ENCODE results near the gene STARD3. TPM values are rescaled to one million over a fixed set of nuclear protein-coding genes. Genes with fewer than 3 reads are reported as not detected.

Gene STARD3
- polyA plus RNA-seq, 2 of the 4 experiments (the other 2 are of a cell fraction), result 54.6 to 56.0 TPM

DNA sequence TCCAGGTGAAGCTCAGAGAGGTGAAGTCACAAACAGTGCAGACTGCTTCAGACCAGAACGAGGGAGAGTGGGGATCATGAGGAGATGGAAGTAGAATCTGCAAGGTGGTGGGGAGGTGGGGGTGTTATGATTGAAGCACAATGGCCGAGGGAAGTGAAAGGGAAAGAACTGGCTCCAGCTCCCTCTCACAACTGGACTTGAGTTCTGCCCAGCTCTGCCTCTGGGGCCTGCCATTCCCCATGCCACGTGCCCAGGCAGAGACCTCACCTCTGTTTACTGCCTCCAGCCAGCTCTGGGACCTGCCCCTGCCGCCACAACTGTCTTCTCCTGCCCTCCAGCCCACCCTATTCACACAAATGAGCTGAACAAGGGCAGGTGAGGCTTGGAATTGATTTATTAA, 33.8 kb downstream of the STARD3 start (continued):
- TF ChIP-seq ESRRA (IDR thresholded peaks at IDR 0.05; ENCODE audit: borderline replicate concordance, low read length), result no peak

DNA sequence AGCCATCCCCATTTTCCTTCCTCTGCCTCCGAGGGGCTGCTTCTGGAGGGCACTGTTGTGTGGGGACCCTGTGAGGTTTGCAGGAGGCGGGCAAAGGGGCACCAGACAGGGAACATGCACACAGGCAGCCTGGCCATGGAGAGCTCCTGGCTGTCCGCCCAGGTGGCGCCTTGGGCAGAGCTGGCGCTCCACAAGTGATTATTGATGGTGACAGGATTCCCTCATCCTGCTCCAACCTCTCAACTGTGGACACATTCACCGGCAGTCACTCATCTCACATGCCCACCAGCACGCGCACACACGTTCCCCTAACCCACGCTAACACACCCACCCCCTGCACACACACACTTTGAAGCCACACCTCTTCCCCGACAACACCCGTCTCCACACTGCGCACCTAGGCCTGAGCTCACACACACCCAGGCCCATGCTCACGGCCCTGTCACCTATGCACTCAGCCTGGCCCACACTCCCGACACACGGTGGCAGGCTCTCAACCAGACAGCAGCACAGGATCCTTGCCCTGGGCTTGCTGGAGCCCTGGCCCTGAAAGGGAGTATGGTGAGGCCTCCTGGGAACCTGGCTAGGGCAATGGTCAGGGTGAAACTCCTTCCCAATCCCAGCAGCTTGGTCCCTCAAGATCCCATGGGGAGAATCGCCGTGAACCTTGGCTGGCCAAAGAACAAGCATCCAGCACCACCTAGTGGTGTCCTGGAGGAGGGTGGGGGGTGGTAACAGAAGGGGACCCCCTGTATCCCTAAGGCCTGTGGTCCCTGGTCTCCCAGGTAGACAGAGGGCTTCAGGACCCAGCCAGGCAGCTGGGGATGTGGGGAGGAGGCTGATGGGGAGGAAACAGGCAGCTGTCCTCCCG, 34.9 kb downstream of the STARD3 start:
- Histone ChIP-seq H3K4me3 (no peak overlapping the region), H3K9me3 (no peaks in the 10 kb centered on the region), H3K4me1 (peaks cover 26% of the 10 kb centered on the region), H3K27ac (no peak overlapping the region), H3K4me2 (no peak overlapping the region)
- 80% methylated on average over 17 of the region's 19 CpGs for WGBS (ENCODE audit: missing lambda C conversion rate)
- POLR2A ChIA-PET, result interaction anchor here (1.0 kb wide), 1 partner anchor 16 kb away, joined by 3 read pairs; the partner anchor contains the start of gene PGAP3
- no peak for FAIRE-seq
- DNase-seq (ENCODE audit: low read depth in 1 of 2, low spot score in 1 of 2), result peak; percentile 61 to 82
- ATAC-seq, result peak; percentile 17 to 69; a peak in 4 of 6 replicates
- CTCF ChIA-PET, result interaction anchor here (0.6 to 50.7 kb wide), 17 partner anchors 10 to 124 kb away, joined by 3 to 1391 read pairs (median 6); partner anchors contain the start of genes ERBB2, MIEN1, PGAP3 and PPP1R1B
- TF ChIP-seq SMC3 (IDR thresholded peaks at IDR 0.05) (peak; percentile 51; the same call in 1 of the 3 replicates), MAZ (IDR thresholded peaks at IDR 0.05; ENCODE audit: borderline replicate concordance, low read depth, low read length) (0 out of 2 replicates have a peak, but pooled peaks have one; percentile 44), RAD21 (conservative IDR thresholded peaks at IDR 0.05 in 1 of 2, IDR thresholded peaks at IDR 0.05 in 1 of 2) (peak; percentile 61 to 78)
- TF ChIP-seq, protein P1, sequence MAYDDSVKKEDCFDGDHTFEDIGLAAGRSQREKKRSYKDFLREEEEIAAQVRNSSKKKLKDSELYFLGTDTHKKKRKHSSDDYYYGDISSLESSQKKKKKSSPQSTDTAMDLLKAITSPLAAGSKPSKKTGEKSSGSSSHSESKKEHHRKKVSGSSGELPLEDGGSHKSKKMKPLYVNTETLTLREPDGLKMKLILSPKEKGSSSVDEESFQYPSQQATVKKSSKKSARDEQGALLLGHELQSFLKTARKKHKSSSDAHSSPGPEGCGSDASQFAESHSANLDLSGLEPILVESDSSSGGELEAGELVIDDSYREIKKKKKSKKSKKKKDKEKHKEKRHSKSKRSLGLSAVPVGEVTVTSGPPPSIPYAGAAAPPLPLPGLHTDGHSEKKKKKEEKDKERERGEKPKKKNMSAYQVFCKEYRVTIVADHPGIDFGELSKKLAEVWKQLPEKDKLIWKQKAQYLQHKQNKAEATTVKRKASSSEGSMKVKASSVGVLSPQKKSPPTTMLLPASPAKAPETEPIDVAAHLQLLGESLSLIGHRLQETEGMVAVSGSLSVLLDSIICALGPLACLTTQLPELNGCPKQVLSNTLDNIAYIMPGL (CRISPR knock-in tag; IDR thresholded peaks at IDR 0.05; ENCODE audit: borderline replicate concordance), result no peak
- TF ChIP-seq, protein P2, sequence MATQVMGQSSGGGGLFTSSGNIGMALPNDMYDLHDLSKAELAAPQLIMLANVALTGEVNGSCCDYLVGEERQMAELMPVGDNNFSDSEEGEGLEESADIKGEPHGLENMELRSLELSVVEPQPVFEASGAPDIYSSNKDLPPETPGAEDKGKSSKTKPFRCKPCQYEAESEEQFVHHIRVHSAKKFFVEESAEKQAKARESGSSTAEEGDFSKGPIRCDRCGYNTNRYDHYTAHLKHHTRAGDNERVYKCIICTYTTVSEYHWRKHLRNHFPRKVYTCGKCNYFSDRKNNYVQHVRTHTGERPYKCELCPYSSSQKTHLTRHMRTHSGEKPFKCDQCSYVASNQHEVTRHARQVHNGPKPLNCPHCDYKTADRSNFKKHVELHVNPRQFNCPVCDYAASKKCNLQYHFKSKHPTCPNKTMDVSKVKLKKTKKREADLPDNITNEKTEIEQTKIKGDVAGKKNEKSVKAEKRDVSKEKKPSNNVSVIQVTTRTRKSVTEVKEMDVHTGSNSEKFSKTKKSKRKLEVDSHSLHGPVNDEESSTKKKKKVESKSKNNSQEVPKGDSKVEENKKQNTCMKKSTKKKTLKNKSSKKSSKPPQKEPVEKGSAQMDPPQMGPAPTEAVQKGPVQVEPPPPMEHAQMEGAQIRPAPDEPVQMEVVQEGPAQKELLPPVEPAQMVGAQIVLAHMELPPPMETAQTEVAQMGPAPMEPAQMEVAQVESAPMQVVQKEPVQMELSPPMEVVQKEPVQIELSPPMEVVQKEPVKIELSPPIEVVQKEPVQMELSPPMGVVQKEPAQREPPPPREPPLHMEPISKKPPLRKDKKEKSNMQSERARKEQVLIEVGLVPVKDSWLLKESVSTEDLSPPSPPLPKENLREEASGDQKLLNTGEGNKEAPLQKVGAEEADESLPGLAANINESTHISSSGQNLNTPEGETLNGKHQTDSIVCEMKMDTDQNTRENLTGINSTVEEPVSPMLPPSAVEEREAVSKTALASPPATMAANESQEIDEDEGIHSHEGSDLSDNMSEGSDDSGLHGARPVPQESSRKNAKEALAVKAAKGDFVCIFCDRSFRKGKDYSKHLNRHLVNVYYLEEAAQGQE (IDR thresholded peaks at IDR 0.05), result no peak
- TF ChIP-seq, protein P3, sequence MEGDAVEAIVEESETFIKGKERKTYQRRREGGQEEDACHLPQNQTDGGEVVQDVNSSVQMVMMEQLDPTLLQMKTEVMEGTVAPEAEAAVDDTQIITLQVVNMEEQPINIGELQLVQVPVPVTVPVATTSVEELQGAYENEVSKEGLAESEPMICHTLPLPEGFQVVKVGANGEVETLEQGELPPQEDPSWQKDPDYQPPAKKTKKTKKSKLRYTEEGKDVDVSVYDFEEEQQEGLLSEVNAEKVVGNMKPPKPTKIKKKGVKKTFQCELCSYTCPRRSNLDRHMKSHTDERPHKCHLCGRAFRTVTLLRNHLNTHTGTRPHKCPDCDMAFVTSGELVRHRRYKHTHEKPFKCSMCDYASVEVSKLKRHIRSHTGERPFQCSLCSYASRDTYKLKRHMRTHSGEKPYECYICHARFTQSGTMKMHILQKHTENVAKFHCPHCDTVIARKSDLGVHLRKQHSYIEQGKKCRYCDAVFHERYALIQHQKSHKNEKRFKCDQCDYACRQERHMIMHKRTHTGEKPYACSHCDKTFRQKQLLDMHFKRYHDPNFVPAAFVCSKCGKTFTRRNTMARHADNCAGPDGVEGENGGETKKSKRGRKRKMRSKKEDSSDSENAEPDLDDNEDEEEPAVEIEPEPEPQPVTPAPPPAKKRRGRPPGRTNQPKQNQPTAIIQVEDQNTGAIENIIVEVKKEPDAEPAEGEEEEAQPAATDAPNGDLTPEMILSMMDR (IDR thresholded peaks at IDR 0.05), result peak; percentile 65

DNA sequence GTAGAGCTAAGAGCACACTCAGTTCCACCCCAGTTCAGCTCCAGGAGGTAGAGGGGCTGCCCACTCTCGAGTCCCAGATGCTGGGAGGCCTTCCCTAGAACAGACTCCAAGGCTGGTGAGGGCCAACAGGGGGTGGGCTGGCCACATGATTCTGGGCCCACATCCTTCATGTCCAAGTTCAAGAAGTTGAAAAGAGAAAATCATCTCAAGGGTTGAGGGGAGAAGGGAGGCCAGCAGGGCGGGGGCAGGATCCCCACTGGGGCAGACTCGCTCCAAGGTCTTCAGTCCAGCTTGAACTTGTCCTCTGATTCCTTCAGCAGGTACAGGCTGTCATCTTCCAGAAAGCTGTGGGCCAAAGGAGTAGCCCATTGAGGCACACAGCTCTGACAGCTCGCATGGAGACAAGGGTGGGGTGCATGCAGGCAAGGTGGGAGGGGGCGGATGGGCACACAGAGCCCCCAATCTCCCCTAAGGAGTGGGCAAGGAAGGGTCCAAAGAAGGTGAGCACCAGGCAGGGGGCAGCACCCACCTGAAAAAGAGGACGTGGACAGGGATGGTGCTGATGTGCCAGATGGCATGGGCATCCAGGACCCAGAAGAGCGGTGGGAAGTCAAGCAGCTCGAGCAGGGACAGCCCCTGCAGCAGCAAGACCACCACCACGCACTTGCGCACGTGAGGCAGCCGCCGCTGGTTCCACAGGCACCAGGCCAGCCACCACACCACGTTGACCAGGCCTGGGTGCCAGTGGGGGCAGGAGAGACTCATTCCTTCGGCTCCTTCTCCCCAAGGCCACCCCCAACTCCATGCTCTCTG, 35.8 kb downstream of the STARD3 start:
- Histone ChIP-seq H3K4me1 (peaks cover 20% of the 10 kb centered on the region; the same call in 2 of the 3 replicates), H3K4me3 (no peak overlapping the region), H3K27ac (no peak overlapping the region), H3K9me3 (no peaks in the 10 kb centered on the region), H3K4me2 (no peak overlapping the region)
- TF ChIP-seq RFX5 (IDR thresholded peaks at IDR 0.05), result no peak
- TF ChIP-seq MYC (IDR thresholded peaks at IDR 0.05; ENCODE audit: borderline replicate concordance, low read length), result no peak
- no peak for TF ChIP-seq EP300 (IDR thresholded peaks at IDR 0.05)
- TF ChIP-seq ZC3H11A (IDR thresholded peaks at IDR 0.05), result no peak
- TF ChIP-seq, protein P3 (IDR thresholded peaks at IDR 0.05), result no peak
- TF ChIP-seq, protein P4, sequence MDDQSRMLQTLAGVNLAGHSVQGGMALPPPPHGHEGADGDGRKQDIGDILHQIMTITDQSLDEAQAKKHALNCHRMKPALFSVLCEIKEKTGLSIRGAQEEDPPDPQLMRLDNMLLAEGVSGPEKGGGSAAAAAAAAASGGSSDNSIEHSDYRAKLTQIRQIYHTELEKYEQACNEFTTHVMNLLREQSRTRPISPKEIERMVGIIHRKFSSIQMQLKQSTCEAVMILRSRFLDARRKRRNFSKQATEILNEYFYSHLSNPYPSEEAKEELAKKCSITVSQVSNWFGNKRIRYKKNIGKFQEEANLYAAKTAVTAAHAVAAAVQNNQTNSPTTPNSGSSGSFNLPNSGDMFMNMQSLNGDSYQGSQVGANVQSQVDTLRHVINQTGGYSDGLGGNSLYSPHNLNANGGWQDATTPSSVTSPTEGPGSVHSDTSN (IDR thresholded peaks at IDR 0.05), result no peak
- no peak for TF ChIP-seq KDM1A (IDR thresholded peaks at IDR 0.05; ENCODE audit: low read depth)
- TF ChIP-seq GATA3 (IDR thresholded peaks at IDR 0.05; ENCODE audit: borderline replicate concordance), result no peak
- DNase-seq (ENCODE audit: low read depth in 1 of 2, low spot score in 1 of 2), result no peak
- ChIA-PET POLR2A (interaction anchor here (1.0 to 1.3 kb wide), 2 partner anchors 15 kb away, joined by 3 read pairs; partner anchors contain the start of gene PGAP3), CTCF (interaction anchor here (0.6 to 50.7 kb wide), 11 partner anchors 11 to 125 kb away, joined by 3 to 1391 read pairs (median 8); partner anchors contain the start of genes ERBB2, MIEN1, PGAP3 and PPP1R1B)
- peak in 1 of 2 experiments; percentile 2; a peak in 2 of 6 replicates for ATAC-seq
- WGBS (ENCODE audit: missing lambda C conversion rate), result 70% methylated on average over 13 of the region's 15 CpGs
- no peak for FAIRE-seq
